ENCODE measurements around the gene OR2J3.
"Not testable (repeated sequence)": the region's sequence is repeated elsewhere in the genome, so short reads cannot be mapped to it uniquely, and the experiment has no call there.

OR2J3 gene

GRCh38 chr6:29142309-29142708 lies 34.5 kb downstream of the OR2J3 start:
- Mint-ChIP-seq H3K4me1 (no peaks in the 10 kb centered on the region), H3K4me3 (no peak overlapping the region), H3K36me3 (no peaks in the 10 kb centered on the region), H3K27ac (no peak overlapping the region), H3K9me3 (no peaks in the 10 kb centered on the region)
- ATAC-seq (no peak), DNase-seq (ENCODE audit: low spot score in 2 of 2) (no peak)

- Mint-ChIP-seq H3K9me3 (peaks cover 7% of the 10 kb centered on the region), H3K4me1 (no peaks in the 10 kb centered on the region)
- DNase-seq (ENCODE audit: low spot score in 2 of 2), result no peak
Measured at GRCh38 chr6:29146179-29146578, 38.3 kb downstream of the OR2J3 start.

GRCh38 chr6:29147074-29147473 lies 39.2 kb downstream of the OR2J3 start:
- Mint-ChIP-seq H3K4me1 (no peaks in the 10 kb centered on the region), H3K4me3 (no peak overlapping the region), H3K27ac (no peak overlapping the region), H3K36me3 (no peaks in the 10 kb centered on the region), H3K9me3 (peaks cover 7% of the 10 kb centered on the region)
- DNase-seq (ENCODE audit: low spot score in 2 of 2) (no peak), ATAC-seq (no peak)

More at GRCh38 chr6:29146179-29146578, 38.3 kb downstream of the OR2J3 start:
- H3K27ac Mint-ChIP-seq, result no peak overlapping the region
- no peak for ATAC-seq
- no peak overlapping the region for H3K4me3 Mint-ChIP-seq
- no peaks in the 10 kb centered on the region for H3K36me3 Mint-ChIP-seq

- H3K4me1 Mint-ChIP-seq; DNase-seq (ENCODE audit: low spot score in 2 of 2); H3K4me3 Mint-ChIP-seq; ATAC-seq; H3K9me3 Mint-ChIP-seq; H3K36me3 Mint-ChIP-seq; H3K27ac Mint-ChIP-seq: not testable (repeated sequence)
Measured at GRCh38 chr6:29149444-29149843, 41.6 kb downstream of the OR2J3 start.

GRCh38 chr6:29153083-29153482 lies 45.2 kb downstream of the OR2J3 start:
- ATAC-seq, result no peak
- no peaks in the 10 kb centered on the region for H3K4me1 Mint-ChIP-seq
- no peaks in the 10 kb centered on the region for H3K36me3 Mint-ChIP-seq
- H3K9me3 Mint-ChIP-seq, result peaks cover 11% of the 10 kb centered on the region
- H3K4me3 Mint-ChIP-seq, result no peak overlapping the region
- H3K27ac Mint-ChIP-seq, result no peak overlapping the region
- no peak for DNase-seq (ENCODE audit: low spot score in 2 of 2)

GRCh38 chr6:29155182-29155581 lies 47.3 kb downstream of the OR2J3 start:
- not testable (repeated sequence) for H3K27ac Mint-ChIP-seq; ATAC-seq; H3K36me3 Mint-ChIP-seq; H3K4me1 Mint-ChIP-seq; DNase-seq (ENCODE audit: low spot score in 2 of 2); H3K9me3 Mint-ChIP-seq; H3K4me3 Mint-ChIP-seq

GRCh38 chr6:29159922-29160321 lies 52.1 kb downstream of the OR2J3 start:
- H3K4me1 Mint-ChIP-seq; ATAC-seq; DNase-seq (ENCODE audit: low spot score in 2 of 2); H3K4me3 Mint-ChIP-seq; H3K36me3 Mint-ChIP-seq; H3K9me3 Mint-ChIP-seq; H3K27ac Mint-ChIP-seq: not testable (repeated sequence)
